HG03442 (cell line): ENCODE results near the gene JAZF1.

Experiments used
- ATAC-seq: cut with Tn5 transposase; IDR thresholded peaks from one replicate; pipeline ENCODE4 v1.9.1; 2021; ENCODE audit warnings: mild to moderate bottlenecking, moderate library complexity; ENCODE audit not compliant: unreplicated experiment

JAZF1 gene

GRCh38 chr7:27802999-27803398 lies 377.6 kb downstream of the JAZF1 start:
- no peak for ATAC-seq

GRCh38 chr7:27799212-27799611 lies 381.4 kb downstream of the JAZF1 start:
- no peak for ATAC-seq

GRCh38 chr7:27795977-27796376 lies 384.6 kb downstream of the JAZF1 start:
- ATAC-seq, result no peak

- ATAC-seq, result no peak
Observed at GRCh38 chr7:27793780-27794179, 386.8 kb downstream of the JAZF1 start.

GRCh38 chr7:27788437-27788836 lies 392.2 kb downstream of the JAZF1 start:
- ATAC-seq, result no peak

- ATAC-seq, result no peak
Observed at GRCh38 chr7:27784399-27785053, 396.1 kb downstream of the JAZF1 start.

- no peak for ATAC-seq
Observed at GRCh38 chr7:27782849-27783248, 397.7 kb downstream of the JAZF1 start.

- no peak for ATAC-seq
Observed at GRCh38 chr7:27781188-27781587, 399.4 kb downstream of the JAZF1 start.
